Right renal cortex interstitium (tissue), 3 donors: Measurements from ENCODE around the gene TOM1L1. TPM values are rescaled to one million over a fixed set of nuclear protein-coding genes. Genes with fewer than 3 reads are reported as not detected.
"Not testable (repeated sequence)": the region's sequence is repeated elsewhere in the genome, so short reads cannot be mapped to it uniquely, and the experiment has no call there.

ENCODE experiments used
- DNase-seq, 3 donors: peaks; one replicate each; pipeline ENCODE4 v3.0.0-alpha.2; 2013; ENCODE audit warnings: low read depth in 3 of 3, low spot score in 2 of 3
- polyA plus RNA-seq, 3 donors: library from polyadenylated mRNA; unstranded; fragments of 120-200 nt; gene quantifications; one replicate each; pipeline ENCODE4 v1.2.1, GENCODE V29; 2013; ENCODE audit not compliant: insufficient read length in 3 of 3

The TOM1L1 gene
- 100 to 1,000 TPM; 104 to 116 (median 105) TPM for polyA plus RNA-seq

- peak in 2 of 3 donors; percentile 54 to 61 for DNase-seq
These were observed at the start of gene TOM1L1 for GRCh38 chr17:54900457-54901229. TOM1L1 (plus strand) TSS chr17:54900852; CDS start chr17:54900866, 14 bp downstream.

- DNase-seq, result no peak
These were observed 41.5 kb upstream of the TOM1L1 start for GRCh38 chr17:54859187-54859586.

GRCh38 chr17:54860617-54861470, 39.8 kb upstream of the TOM1L1 start:
- no peak for DNase-seq

GRCh38 chr17:54861471-54861983, 39.1 kb upstream of the TOM1L1 start:
- no peak for DNase-seq

GRCh38 chr17:54863176-54863575, 37.5 kb upstream of the TOM1L1 start:
- DNase-seq, result no peak

GRCh38 chr17:54864070-54864469, 36.6 kb upstream of the TOM1L1 start:
- no peak for DNase-seq

- DNase-seq, result no peak
These were observed 35.9 kb upstream of the TOM1L1 start for GRCh38 chr17:54864636-54865356.

GRCh38 chr17:54867634-54868033, 33.0 kb upstream of the TOM1L1 start:
- no peak for DNase-seq

- no peak for DNase-seq
These were observed 29.9 kb upstream of the TOM1L1 start for GRCh38 chr17:54870671-54871175.

- not testable (repeated sequence) for DNase-seq
These were observed 24.7 kb upstream of the TOM1L1 start for GRCh38 chr17:54875906-54876305.

GRCh38 chr17:54876656-54877195, 23.9 kb upstream of the TOM1L1 start:
- no peak for DNase-seq

GRCh38 chr17:54881255-54881972, 19.2 kb upstream of the TOM1L1 start:
- no peak for DNase-seq

GRCh38 chr17:54882371-54882770, 18.3 kb upstream of the TOM1L1 start:
- DNase-seq, result no peak

GRCh38 chr17:54882950-54883349, 17.7 kb upstream of the TOM1L1 start:
- no peak for DNase-seq

GRCh38 chr17:54883939-54884338, 16.7 kb upstream of the TOM1L1 start:
- no peak for DNase-seq

GRCh38 chr17:54887787-54888186, 12.9 kb upstream of the TOM1L1 start:
- DNase-seq, result no peak

- no peak for DNase-seq
These were observed 12.4 kb upstream of the TOM1L1 start for GRCh38 chr17:54888254-54888653.

GRCh38 chr17:54888981-54889380, 11.7 kb upstream of the TOM1L1 start:
- no peak for DNase-seq

GRCh38 chr17:54891176-54891821, 9.4 kb upstream of the TOM1L1 start:
- DNase-seq, result peak in 1 of 3 donors; percentile 55
